ENCODE measurements around the gene SLCO4C1. TPM values are rescaled to one million over a fixed set of nuclear protein-coding genes. Genes with fewer than 3 reads are reported as not detected.

SLCO4C1 gene
- total RNA-seq, 1 experiment from 2014 or later: 1.7 TPM

GRCh38 chr5:102289251-102289899 is 6.7 kb downstream of the SLCO4C1 start:
- Histone ChIP-seq H3K36me3 (replicated peaks; ENCODE audit: control insufficient read depth, insufficient read depth, low read length) (no peaks in the 10 kb centered on the region), H3K27me3 (ENCODE audit: control insufficient read depth, insufficient read depth, low read length) (no peaks in the 10 kb centered on the region), H3K4me3 (ENCODE audit: insufficient read depth, low read depth, low read length) (no peak overlapping the region)
- DNase-seq: no peak

GRCh38 chr5:102288630-102289029 is 7.5 kb downstream of the SLCO4C1 start:
- no peak for DNase-seq
- no peaks in the 10 kb centered on the region for H3K36me3 ChIP-seq (replicated peaks; ENCODE audit: control insufficient read depth, insufficient read depth, low read length)

GRCh38 chr5:102286476-102286875 is 9.6 kb downstream of the SLCO4C1 start:
- Histone ChIP-seq H3K4me3 (ENCODE audit: insufficient read depth, low read depth, low read length) (no peak overlapping the region), H3K27me3 (ENCODE audit: control insufficient read depth, insufficient read depth, low read length) (no peaks in the 10 kb centered on the region), H3K36me3 (replicated peaks; ENCODE audit: control insufficient read depth, insufficient read depth, low read length) (no peaks in the 10 kb centered on the region)
- no peak for DNase-seq

More at GRCh38 chr5:102288630-102289029, 7.5 kb downstream of the SLCO4C1 start:
- H3K27me3 ChIP-seq (ENCODE audit: control insufficient read depth, insufficient read depth, low read length): no peaks in the 10 kb centered on the region
- H3K4me3 ChIP-seq (ENCODE audit: insufficient read depth, low read depth, low read length): no peak overlapping the region

- DNase-seq: no peak
These were observed 12.8 kb downstream of the SLCO4C1 start for GRCh38 chr5:102283102-102283797.

GRCh38 chr5:102279711-102280110 is 16.4 kb downstream of the SLCO4C1 start:
- H3K27me3 ChIP-seq (ENCODE audit: control insufficient read depth, insufficient read depth, low read length): no peaks in the 10 kb centered on the region
- DNase-seq: no peak
- no peaks in the 10 kb centered on the region for H3K36me3 ChIP-seq (replicated peaks; ENCODE audit: control insufficient read depth, insufficient read depth, low read length)
- no peak overlapping the region for H3K4me3 ChIP-seq (ENCODE audit: insufficient read depth, low read depth, low read length)

More at GRCh38 chr5:102283102-102283797, 12.8 kb downstream of the SLCO4C1 start:
- Histone ChIP-seq H3K4me3 (ENCODE audit: insufficient read depth, low read depth, low read length) (no peak overlapping the region), H3K36me3 (replicated peaks; ENCODE audit: control insufficient read depth, insufficient read depth, low read length) (no peaks in the 10 kb centered on the region), H3K27me3 (ENCODE audit: control insufficient read depth, insufficient read depth, low read length) (no peaks in the 10 kb centered on the region)

- Histone ChIP-seq H3K4me3 (ENCODE audit: insufficient read depth, low read depth, low read length) (no peak overlapping the region), H3K36me3 (replicated peaks; ENCODE audit: control insufficient read depth, insufficient read depth, low read length) (no peaks in the 10 kb centered on the region), H3K27me3 (ENCODE audit: control insufficient read depth, insufficient read depth, low read length) (no peaks in the 10 kb centered on the region)
- DNase-seq: no peak
These were observed 17.9 kb downstream of the SLCO4C1 start for GRCh38 chr5:102278231-102278630.

GRCh38 chr5:102277144-102277543 is 18.9 kb downstream of the SLCO4C1 start:
- Histone ChIP-seq H3K4me3 (ENCODE audit: insufficient read depth, low read depth, low read length) (no peak overlapping the region), H3K36me3 (replicated peaks; ENCODE audit: control insufficient read depth, insufficient read depth, low read length) (no peaks in the 10 kb centered on the region), H3K27me3 (ENCODE audit: control insufficient read depth, insufficient read depth, low read length) (no peaks in the 10 kb centered on the region)
- no peak for DNase-seq

GRCh38 chr5:102271759-102272158 is 24.3 kb downstream of the SLCO4C1 start:
- H3K36me3 ChIP-seq (replicated peaks; ENCODE audit: control insufficient read depth, insufficient read depth, low read length): no peaks in the 10 kb centered on the region
- no peak for DNase-seq
- H3K27me3 ChIP-seq (ENCODE audit: control insufficient read depth, insufficient read depth, low read length): no peaks in the 10 kb centered on the region
- no peak overlapping the region for H3K4me3 ChIP-seq (ENCODE audit: insufficient read depth, low read depth, low read length)

- no peaks in the 10 kb centered on the region for H3K27me3 ChIP-seq (ENCODE audit: control insufficient read depth, insufficient read depth, low read length)
- no peaks in the 10 kb centered on the region for H3K36me3 ChIP-seq (replicated peaks; ENCODE audit: control insufficient read depth, insufficient read depth, low read length)
- DNase-seq: no peak
- H3K4me3 ChIP-seq (ENCODE audit: insufficient read depth, low read depth, low read length): no peak overlapping the region
These were observed 26.0 kb downstream of the SLCO4C1 start for GRCh38 chr5:102270036-102270435.

- Histone ChIP-seq H3K4me3 (ENCODE audit: insufficient read depth, low read depth, low read length) (no peak overlapping the region), H3K36me3 (replicated peaks; ENCODE audit: control insufficient read depth, insufficient read depth, low read length) (no peaks in the 10 kb centered on the region), H3K27me3 (ENCODE audit: control insufficient read depth, insufficient read depth, low read length) (no peaks in the 10 kb centered on the region)
- DNase-seq: no peak
These were observed 33.4 kb downstream of the SLCO4C1 start for GRCh38 chr5:102262688-102263087.

- Histone ChIP-seq H3K27me3 (ENCODE audit: control insufficient read depth, insufficient read depth, low read length) (no peaks in the 10 kb centered on the region), H3K36me3 (replicated peaks; ENCODE audit: control insufficient read depth, insufficient read depth, low read length) (no peaks in the 10 kb centered on the region), H3K4me3 (ENCODE audit: insufficient read depth, low read depth, low read length) (no peak overlapping the region)
- DNase-seq: no peak
These were observed 46.7 kb downstream of the SLCO4C1 start for GRCh38 chr5:102249381-102249780.

- H3K4me3 ChIP-seq (ENCODE audit: insufficient read depth, low read depth, low read length): no peak overlapping the region
- DNase-seq: no peak
- H3K27me3 ChIP-seq (ENCODE audit: control insufficient read depth, insufficient read depth, low read length): no peaks in the 10 kb centered on the region
- no peaks in the 10 kb centered on the region for H3K36me3 ChIP-seq (replicated peaks; ENCODE audit: control insufficient read depth, insufficient read depth, low read length)
These were observed 52.9 kb downstream of the SLCO4C1 start for GRCh38 chr5:102243213-102243612.

- Histone ChIP-seq H3K36me3 (replicated peaks; ENCODE audit: control insufficient read depth, insufficient read depth, low read length) (no peaks in the 10 kb centered on the region), H3K27me3 (ENCODE audit: control insufficient read depth, insufficient read depth, low read length) (no peaks in the 10 kb centered on the region), H3K4me3 (ENCODE audit: insufficient read depth, low read depth, low read length) (no peak overlapping the region)
- no peak for DNase-seq
These were observed 54.2 kb downstream of the SLCO4C1 start for GRCh38 chr5:102241809-102242421.

- Histone ChIP-seq H3K36me3 (replicated peaks; ENCODE audit: control insufficient read depth, insufficient read depth, low read length) (no peaks in the 10 kb centered on the region), H3K4me3 (ENCODE audit: insufficient read depth, low read depth, low read length) (no peak overlapping the region)
- no peak for DNase-seq
These were observed 64.1 kb downstream of the SLCO4C1 start for GRCh38 chr5:102231693-102232619.

More at GRCh38 chr5:102231693-102232619, 64.1 kb downstream of the SLCO4C1 start:
- H3K27me3 ChIP-seq (ENCODE audit: control insufficient read depth, insufficient read depth, low read length): no peaks in the 10 kb centered on the region

All from H7 (cell line).